Measurements from ENCODE around the gene RPL18. TPM values are rescaled to one million over a fixed set of nuclear protein-coding genes. Genes with fewer than 3 reads are reported as not detected.

RPL18 gene
- total RNA-seq, 1 donor from 2014 or later = 3,293 TPM

DNA sequence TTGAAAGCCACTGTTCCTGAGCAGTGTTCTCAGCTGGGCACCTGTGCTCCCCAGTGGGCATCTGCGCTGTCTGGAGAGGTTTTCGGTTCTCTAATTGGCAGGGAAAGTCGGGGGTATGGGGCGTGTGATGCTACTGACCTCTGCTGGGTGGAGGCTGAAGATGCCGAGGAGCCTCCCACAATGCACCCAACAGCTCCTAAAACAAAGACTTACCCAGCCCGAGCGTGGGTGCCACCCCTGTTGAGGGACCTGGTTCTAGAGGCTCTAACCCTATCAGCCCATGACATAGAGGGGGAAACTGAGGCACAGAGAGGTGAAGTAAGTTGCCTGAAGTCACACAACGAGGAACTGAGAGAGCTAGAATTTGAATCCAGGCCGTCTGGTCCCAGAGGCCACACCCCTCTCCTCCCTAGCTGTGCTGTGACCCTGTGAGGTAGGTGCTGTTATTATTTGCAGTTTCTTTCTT is 10.1 kb downstream of the RPL18 start:
- TF ChIP-seq, protein P1, sequence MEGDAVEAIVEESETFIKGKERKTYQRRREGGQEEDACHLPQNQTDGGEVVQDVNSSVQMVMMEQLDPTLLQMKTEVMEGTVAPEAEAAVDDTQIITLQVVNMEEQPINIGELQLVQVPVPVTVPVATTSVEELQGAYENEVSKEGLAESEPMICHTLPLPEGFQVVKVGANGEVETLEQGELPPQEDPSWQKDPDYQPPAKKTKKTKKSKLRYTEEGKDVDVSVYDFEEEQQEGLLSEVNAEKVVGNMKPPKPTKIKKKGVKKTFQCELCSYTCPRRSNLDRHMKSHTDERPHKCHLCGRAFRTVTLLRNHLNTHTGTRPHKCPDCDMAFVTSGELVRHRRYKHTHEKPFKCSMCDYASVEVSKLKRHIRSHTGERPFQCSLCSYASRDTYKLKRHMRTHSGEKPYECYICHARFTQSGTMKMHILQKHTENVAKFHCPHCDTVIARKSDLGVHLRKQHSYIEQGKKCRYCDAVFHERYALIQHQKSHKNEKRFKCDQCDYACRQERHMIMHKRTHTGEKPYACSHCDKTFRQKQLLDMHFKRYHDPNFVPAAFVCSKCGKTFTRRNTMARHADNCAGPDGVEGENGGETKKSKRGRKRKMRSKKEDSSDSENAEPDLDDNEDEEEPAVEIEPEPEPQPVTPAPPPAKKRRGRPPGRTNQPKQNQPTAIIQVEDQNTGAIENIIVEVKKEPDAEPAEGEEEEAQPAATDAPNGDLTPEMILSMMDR (IDR thresholded peaks at IDR 0.05; ENCODE audit: insufficient read depth, low read length, poor library complexity, severe bottlenecking) = peak; percentile 59
- DNase-seq (ENCODE audit: low read depth) = no peak
- no peaks in the 10 kb centered on the region for H3K36me3 ChIP-seq (ENCODE audit: control insufficient read depth, insufficient read depth, low read length)
- H3K4me3 ChIP-seq (ENCODE audit: low read depth, low read length) = no peak overlapping the region
- H3K27me3 ChIP-seq (ENCODE audit: control insufficient read depth, insufficient read depth, low read length) = no peaks in the 10 kb centered on the region

- Histone ChIP-seq H3K27me3 (ENCODE audit: control insufficient read depth, insufficient read depth, low read length) (no peaks in the 10 kb centered on the region), H3K4me3 (ENCODE audit: low read depth, low read length) (no peak overlapping the region), H3K36me3 (ENCODE audit: control insufficient read depth, insufficient read depth, low read length) (no peaks in the 10 kb centered on the region)
- TF ChIP-seq, protein P1 (IDR thresholded peaks at IDR 0.05; ENCODE audit: insufficient read depth, low read length, poor library complexity, severe bottlenecking) = no peak
- DNase-seq (ENCODE audit: low read depth) = no peak
These were observed 11.6 kb downstream of the RPL18 start for GRCh38 chr19:48607359-48607755.

GRCh38 chr19:48606463-48607358 is 12.3 kb downstream of the RPL18 start, which contains the start of gene SPACA4:
SPACA4 (plus strand) TSS chr19:48606742; CDS start chr19:48606979, 237 bp downstream.
- Histone ChIP-seq H3K27me3 (ENCODE audit: control insufficient read depth, insufficient read depth, low read length) (no peaks in the 10 kb centered on the region), H3K36me3 (ENCODE audit: control insufficient read depth, insufficient read depth, low read length) (no peaks in the 10 kb centered on the region), H3K4me3 (ENCODE audit: low read depth, low read length) (no peak within 1 kb of the TSS)
- TF ChIP-seq, protein P1 (IDR thresholded peaks at IDR 0.05; ENCODE audit: insufficient read depth, low read length, poor library complexity, severe bottlenecking) = no peak
- DNase-seq (ENCODE audit: low read depth) = no peak

- Histone ChIP-seq H3K36me3 (ENCODE audit: control insufficient read depth, insufficient read depth, low read length) (no peaks in the 10 kb centered on the region), H3K27me3 (ENCODE audit: control insufficient read depth, insufficient read depth, low read length) (peaks cover 7% of the 10 kb centered on the region), H3K4me3 (ENCODE audit: low read depth, low read length) (no peak overlapping the region)
- no peak for DNase-seq (ENCODE audit: low read depth)
- TF ChIP-seq, protein P1 (IDR thresholded peaks at IDR 0.05; ENCODE audit: insufficient read depth, low read length, poor library complexity, severe bottlenecking) = no peak
These were observed 15.1 kb downstream of the RPL18 start for GRCh38 chr19:48603850-48604249.

GRCh38 chr19:48603449-48603848 is 15.5 kb downstream of the RPL18 start:
- TF ChIP-seq, protein P1 (IDR thresholded peaks at IDR 0.05; ENCODE audit: insufficient read depth, low read length, poor library complexity, severe bottlenecking) = no peak

More at GRCh38 chr19:48603449-48603848, 15.5 kb downstream of the RPL18 start:
- H3K36me3 ChIP-seq (ENCODE audit: control insufficient read depth, insufficient read depth, low read length) = no peaks in the 10 kb centered on the region
- H3K27me3 ChIP-seq (ENCODE audit: control insufficient read depth, insufficient read depth, low read length) = peaks cover 8% of the 10 kb centered on the region
- DNase-seq (ENCODE audit: low read depth) = no peak
- no peak overlapping the region for H3K4me3 ChIP-seq (ENCODE audit: low read depth, low read length)

Data from kidney epithelial cell (primary cell).